Measurements from ENCODE around the gene PLEKHM2. TPM values are rescaled to one million over a fixed set of nuclear protein-coding genes. Genes with fewer than 3 reads are reported as not detected.

Gene PLEKHM2
- total RNA-seq, 4 donors from 2014 or later, result 51.3 to 61.6 (median 55.2) TPM

DNA sequence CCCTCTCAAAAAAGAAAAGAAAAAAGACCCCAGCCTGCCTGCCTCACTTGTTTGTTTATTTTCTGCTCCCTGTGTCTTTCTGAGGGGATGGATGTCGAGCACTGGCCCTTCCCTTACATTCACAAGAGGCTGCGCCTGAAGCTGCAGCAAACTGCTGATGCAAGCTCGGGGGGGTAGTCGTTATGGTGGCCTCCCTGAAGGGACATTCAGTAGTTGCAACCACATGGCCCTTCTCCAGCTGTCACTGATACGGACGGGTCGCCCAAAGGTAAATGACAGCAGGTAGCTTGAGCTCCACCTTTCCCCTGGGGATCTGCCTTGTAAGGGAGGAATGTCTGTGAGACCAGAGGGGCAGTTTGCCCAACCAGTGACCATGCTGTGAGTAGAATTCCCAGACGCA is 17.7 kb downstream of the PLEKHM2 start:
- Histone ChIP-seq H3K4me3 (no peak overlapping the region), H3K4me1 (peaks cover 58% of the 10 kb centered on the region), H3K9me3 (no peaks in the 10 kb centered on the region), H3K27me3 (no peaks in the 10 kb centered on the region), H3K27ac (peak overlapping the region; percentile 12), H3K36me3 (no peaks in the 10 kb centered on the region)
- no peak for DNase-seq (ENCODE audit: low spot score in 2 of 2)
- no peak for TF ChIP-seq POLR2A (IDR thresholded peaks at IDR 0.05)
- TF ChIP-seq POLR2AphosphoS5 (IDR thresholded peaks at IDR 0.05), result no peak
- TF ChIP-seq, protein P1, sequence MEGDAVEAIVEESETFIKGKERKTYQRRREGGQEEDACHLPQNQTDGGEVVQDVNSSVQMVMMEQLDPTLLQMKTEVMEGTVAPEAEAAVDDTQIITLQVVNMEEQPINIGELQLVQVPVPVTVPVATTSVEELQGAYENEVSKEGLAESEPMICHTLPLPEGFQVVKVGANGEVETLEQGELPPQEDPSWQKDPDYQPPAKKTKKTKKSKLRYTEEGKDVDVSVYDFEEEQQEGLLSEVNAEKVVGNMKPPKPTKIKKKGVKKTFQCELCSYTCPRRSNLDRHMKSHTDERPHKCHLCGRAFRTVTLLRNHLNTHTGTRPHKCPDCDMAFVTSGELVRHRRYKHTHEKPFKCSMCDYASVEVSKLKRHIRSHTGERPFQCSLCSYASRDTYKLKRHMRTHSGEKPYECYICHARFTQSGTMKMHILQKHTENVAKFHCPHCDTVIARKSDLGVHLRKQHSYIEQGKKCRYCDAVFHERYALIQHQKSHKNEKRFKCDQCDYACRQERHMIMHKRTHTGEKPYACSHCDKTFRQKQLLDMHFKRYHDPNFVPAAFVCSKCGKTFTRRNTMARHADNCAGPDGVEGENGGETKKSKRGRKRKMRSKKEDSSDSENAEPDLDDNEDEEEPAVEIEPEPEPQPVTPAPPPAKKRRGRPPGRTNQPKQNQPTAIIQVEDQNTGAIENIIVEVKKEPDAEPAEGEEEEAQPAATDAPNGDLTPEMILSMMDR (IDR thresholded peaks at IDR 0.05), result no peak
- WGBS, result 84% methylated on average over 5 of the region's 8 CpGs

DNA sequence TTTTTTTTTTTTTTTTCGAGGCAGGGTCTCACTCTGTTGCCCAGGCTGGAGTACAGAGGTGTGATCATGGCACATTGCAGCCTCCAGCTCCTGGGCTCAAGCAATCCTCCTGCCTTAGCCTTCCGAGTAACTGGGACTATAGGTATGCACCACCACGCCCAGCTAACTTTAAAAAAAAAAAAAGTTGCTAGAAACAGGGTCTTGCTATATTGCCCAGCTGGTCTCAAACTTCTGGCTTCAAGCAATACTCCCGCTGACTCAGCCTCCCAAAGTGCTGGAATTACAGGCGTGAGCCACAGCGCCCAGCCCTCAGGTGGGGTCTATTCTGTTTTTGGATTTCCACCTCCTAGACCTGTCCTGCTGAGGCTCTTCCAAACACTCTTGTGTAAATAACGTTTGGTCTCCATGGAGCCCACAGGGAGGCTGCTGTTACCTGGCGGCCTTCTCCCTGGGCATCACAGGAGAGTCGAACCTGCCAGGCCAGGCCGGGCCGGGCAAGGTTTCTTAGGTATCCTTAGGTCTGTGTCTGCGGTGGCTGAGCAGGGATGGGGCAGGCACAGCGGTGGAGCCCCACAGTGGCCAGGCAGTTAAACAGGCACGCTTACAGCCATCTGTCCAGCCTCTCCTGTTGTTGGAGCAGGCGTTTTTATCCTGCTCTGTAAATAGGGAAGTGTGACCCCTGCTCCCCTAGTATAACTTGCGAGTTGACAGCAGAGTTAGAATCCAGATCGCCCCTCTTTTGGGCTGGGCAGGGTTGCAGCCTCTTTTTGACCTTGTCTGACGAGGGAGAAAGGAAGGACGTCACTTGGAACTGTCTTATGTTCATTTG is 18.8 kb downstream of the PLEKHM2 start:
- Histone ChIP-seq H3K9me3 (no peaks in the 10 kb centered on the region), H3K27ac (peak overlapping the region; percentile 93), H3K4me1 (peaks cover 56% of the 10 kb centered on the region), H3K36me3 (no peaks in the 10 kb centered on the region), H3K4me3 (no peak overlapping the region), H3K27me3 (no peaks in the 10 kb centered on the region)
- no peak for DNase-seq (ENCODE audit: low spot score in 2 of 2)
- 47% methylated on average over 19 of the region's 19 CpGs for whole genome bisulfite sequencing
- no peak for TF ChIP-seq EP300 (IDR thresholded peaks at IDR 0.05)
- TF ChIP-seq POLR2A (IDR thresholded peaks at IDR 0.05), result no peak
- no peak for TF ChIP-seq POLR2AphosphoS5 (IDR thresholded peaks at IDR 0.05)
- TF ChIP-seq, protein P1 (IDR thresholded peaks at IDR 0.05), result no peak

DNA sequence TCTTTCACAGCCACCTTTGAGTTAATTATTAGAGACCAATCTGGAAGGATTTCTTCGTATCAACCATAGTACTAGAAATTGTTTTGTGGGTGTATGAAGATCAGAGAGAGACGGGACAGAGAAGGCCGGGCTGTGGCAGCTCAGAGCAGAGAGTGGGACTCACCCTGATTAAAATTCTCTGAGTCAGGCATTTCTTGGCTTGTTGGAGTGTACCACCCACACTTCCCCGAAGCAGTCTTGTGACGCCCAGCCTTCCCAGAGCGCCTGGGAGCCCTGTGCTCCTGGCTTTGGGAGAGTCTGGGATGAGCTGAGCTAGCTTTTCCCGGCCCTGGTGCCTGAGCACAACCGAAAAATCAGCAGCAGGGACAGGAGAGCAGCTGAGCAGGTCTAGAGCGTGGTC is 19.4 kb downstream of the PLEKHM2 start:
- H3K36me3 ChIP-seq, result no peaks in the 10 kb centered on the region
- DNase-seq (ENCODE audit: low spot score in 2 of 2), result peak in 1 of 2 donors; percentile 89
- H3K4me3 ChIP-seq, result no peak overlapping the region
- TF ChIP-seq EP300 (IDR thresholded peaks at IDR 0.05) (no peak), POLR2AphosphoS5 (IDR thresholded peaks at IDR 0.05) (peak; percentile 13 to 56 (median 42)), POLR2A (IDR thresholded peaks at IDR 0.05) (peak in 1 of 2 donors; percentile 56)
- 11% methylated on average over 9 of the region's 9 CpGs for whole genome bisulfite sequencing
- H3K9me3 ChIP-seq, result no peaks in the 10 kb centered on the region
- peak overlapping the region; percentile 93 for H3K27ac ChIP-seq
- no peaks in the 10 kb centered on the region for H3K27me3 ChIP-seq
- peaks cover 55% of the 10 kb centered on the region for H3K4me1 ChIP-seq

DNA sequence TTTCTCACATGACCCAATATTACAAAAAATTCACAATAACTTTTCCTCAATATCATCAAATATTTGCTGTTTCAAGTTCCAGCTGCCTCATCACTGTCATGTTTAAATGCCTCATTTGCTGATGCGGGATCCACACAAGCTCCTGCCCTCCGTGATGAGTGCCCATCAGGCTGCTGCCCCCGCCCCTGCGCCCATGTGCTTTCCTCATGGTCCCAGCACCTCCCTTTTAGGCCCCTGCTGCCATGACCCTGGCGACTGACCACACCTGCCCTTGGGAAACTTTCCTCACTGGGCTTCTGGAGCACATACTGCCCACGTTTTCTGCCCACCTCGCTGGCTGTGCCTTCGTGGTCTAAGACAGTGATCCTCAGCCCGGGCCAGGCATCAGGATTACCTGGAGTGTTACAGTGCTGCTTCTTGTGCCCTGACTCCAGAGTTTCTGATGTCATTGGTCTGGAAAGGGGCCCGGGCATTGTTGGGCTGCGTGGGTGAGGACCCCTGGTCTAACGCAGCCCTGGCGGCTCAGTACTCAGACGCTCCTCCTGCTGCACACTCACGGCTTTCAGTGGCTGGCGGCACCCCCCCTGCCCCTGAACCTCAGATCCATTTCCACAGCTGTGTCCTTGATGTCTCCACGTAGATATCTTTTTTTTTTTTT is 20.5 kb downstream of the PLEKHM2 start:
- H3K4me3 ChIP-seq, result no peak overlapping the region
- H3K36me3 ChIP-seq, result no peaks in the 10 kb centered on the region
- H3K4me1 ChIP-seq, result peaks cover 55% of the 10 kb centered on the region
- H3K9me3 ChIP-seq, result no peaks in the 10 kb centered on the region
- peak overlapping the region; percentile 93 for H3K27ac ChIP-seq
- no peak for DNase-seq (ENCODE audit: low spot score in 2 of 2)
- TF ChIP-seq POLR2A (IDR thresholded peaks at IDR 0.05) (no peak), POLR2AphosphoS5 (IDR thresholded peaks at IDR 0.05) (no peak), EP300 (IDR thresholded peaks at IDR 0.05) (no peak)
- TF ChIP-seq, protein P1 (IDR thresholded peaks at IDR 0.05), result no peak
- 86% methylated on average over 17 of the region's 17 CpGs for WGBS
- no peaks in the 10 kb centered on the region for H3K27me3 ChIP-seq

DNA sequence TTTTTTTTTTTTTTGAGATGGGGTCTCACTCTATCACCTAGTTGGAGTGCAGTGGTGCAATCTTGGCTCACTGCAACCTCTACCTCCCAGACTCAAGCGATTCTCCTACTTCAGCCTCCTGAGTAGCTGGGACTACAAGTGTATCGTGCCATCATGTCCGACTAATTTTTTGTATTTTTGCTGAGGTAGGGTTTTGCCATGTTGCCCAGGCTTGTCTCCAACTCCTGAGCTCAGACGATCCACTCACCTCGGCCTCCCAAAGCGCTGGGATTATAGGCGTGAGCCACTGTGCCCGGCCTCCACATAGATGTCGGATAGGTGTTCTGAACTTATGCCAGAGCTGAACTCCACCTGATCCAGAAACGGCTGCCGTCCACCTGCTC is 21.1 kb downstream of the PLEKHM2 start:
- no peak for DNase-seq (ENCODE audit: low spot score in 2 of 2)
- Histone ChIP-seq H3K4me3 (no peak overlapping the region), H3K27ac (no peak overlapping the region), H3K9me3 (no peaks in the 10 kb centered on the region), H3K36me3 (no peaks in the 10 kb centered on the region), H3K4me1 (peaks cover 55% of the 10 kb centered on the region), H3K27me3 (no peaks in the 10 kb centered on the region)
- TF ChIP-seq EP300 (IDR thresholded peaks at IDR 0.05) (no peak), POLR2A (IDR thresholded peaks at IDR 0.05) (no peak), POLR2AphosphoS5 (IDR thresholded peaks at IDR 0.05) (no peak)
- TF ChIP-seq, protein P1 (IDR thresholded peaks at IDR 0.05), result no peak
- 87% methylated on average over 11 of the region's 11 CpGs for WGBS

All from suprapubic skin (tissue), 4 donors.